Measurements from ENCODE around the gene CAPS.

DNA sequence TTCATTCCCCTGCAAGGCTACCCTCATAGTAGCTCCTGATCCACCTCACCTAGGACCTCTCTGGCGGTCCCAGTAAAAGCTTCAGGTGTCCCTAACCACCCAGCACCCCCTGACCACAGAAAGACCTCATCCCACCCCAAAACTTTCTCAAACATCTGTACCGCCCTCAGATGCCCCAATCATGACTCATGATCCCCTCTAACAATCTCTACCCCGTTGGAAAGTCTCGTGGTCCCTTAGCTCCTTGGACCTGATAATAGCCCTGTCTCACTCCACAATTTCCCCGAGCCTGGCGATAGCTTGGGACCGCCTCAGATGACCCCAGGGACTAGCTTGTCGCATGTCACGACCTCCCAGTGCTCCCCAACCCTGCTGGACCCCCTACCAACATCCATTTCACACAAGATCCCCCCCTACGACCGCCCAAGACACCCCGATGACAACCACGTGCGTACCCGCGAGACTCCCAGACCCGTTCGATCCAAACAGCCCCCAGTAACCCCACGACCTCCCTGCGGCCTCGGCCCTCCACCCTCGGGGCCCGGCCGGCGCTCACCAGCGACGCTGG, 10.9 kb upstream of the CAPS start:
- no peak for TF ChIP-seq FOXK1 (CRISPR knock-in tag; IDR thresholded peaks at IDR 0.05)
- TF ChIP-seq, protein P1, sequence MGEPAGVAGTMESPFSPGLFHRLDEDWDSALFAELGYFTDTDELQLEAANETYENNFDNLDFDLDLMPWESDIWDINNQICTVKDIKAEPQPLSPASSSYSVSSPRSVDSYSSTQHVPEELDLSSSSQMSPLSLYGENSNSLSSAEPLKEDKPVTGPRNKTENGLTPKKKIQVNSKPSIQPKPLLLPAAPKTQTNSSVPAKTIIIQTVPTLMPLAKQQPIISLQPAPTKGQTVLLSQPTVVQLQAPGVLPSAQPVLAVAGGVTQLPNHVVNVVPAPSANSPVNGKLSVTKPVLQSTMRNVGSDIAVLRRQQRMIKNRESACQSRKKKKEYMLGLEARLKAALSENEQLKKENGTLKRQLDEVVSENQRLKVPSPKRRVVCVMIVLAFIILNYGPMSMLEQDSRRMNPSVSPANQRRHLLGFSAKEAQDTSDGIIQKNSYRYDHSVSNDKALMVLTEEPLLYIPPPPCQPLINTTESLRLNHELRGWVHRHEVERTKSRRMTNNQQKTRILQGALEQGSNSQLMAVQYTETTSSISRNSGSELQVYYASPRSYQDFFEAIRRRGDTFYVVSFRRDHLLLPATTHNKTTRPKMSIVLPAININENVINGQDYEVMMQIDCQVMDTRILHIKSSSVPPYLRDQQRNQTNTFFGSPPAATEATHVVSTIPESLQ (CRISPR knock-in tag; IDR thresholded peaks at IDR 0.05) = no peak
- TF ChIP-seq, protein P2, sequence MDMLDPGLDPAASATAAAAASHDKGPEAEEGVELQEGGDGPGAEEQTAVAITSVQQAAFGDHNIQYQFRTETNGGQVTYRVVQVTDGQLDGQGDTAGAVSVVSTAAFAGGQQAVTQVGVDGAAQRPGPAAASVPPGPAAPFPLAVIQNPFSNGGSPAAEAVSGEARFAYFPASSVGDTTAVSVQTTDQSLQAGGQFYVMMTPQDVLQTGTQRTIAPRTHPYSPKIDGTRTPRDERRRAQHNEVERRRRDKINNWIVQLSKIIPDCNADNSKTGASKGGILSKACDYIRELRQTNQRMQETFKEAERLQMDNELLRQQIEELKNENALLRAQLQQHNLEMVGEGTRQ (CRISPR knock-in tag; IDR thresholded peaks at IDR 0.05) = no peak
- TF ChIP-seq, protein P3, sequence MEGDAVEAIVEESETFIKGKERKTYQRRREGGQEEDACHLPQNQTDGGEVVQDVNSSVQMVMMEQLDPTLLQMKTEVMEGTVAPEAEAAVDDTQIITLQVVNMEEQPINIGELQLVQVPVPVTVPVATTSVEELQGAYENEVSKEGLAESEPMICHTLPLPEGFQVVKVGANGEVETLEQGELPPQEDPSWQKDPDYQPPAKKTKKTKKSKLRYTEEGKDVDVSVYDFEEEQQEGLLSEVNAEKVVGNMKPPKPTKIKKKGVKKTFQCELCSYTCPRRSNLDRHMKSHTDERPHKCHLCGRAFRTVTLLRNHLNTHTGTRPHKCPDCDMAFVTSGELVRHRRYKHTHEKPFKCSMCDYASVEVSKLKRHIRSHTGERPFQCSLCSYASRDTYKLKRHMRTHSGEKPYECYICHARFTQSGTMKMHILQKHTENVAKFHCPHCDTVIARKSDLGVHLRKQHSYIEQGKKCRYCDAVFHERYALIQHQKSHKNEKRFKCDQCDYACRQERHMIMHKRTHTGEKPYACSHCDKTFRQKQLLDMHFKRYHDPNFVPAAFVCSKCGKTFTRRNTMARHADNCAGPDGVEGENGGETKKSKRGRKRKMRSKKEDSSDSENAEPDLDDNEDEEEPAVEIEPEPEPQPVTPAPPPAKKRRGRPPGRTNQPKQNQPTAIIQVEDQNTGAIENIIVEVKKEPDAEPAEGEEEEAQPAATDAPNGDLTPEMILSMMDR (IDR thresholded peaks at IDR 0.05) = no peak
- TF ChIP-seq, protein P4, sequence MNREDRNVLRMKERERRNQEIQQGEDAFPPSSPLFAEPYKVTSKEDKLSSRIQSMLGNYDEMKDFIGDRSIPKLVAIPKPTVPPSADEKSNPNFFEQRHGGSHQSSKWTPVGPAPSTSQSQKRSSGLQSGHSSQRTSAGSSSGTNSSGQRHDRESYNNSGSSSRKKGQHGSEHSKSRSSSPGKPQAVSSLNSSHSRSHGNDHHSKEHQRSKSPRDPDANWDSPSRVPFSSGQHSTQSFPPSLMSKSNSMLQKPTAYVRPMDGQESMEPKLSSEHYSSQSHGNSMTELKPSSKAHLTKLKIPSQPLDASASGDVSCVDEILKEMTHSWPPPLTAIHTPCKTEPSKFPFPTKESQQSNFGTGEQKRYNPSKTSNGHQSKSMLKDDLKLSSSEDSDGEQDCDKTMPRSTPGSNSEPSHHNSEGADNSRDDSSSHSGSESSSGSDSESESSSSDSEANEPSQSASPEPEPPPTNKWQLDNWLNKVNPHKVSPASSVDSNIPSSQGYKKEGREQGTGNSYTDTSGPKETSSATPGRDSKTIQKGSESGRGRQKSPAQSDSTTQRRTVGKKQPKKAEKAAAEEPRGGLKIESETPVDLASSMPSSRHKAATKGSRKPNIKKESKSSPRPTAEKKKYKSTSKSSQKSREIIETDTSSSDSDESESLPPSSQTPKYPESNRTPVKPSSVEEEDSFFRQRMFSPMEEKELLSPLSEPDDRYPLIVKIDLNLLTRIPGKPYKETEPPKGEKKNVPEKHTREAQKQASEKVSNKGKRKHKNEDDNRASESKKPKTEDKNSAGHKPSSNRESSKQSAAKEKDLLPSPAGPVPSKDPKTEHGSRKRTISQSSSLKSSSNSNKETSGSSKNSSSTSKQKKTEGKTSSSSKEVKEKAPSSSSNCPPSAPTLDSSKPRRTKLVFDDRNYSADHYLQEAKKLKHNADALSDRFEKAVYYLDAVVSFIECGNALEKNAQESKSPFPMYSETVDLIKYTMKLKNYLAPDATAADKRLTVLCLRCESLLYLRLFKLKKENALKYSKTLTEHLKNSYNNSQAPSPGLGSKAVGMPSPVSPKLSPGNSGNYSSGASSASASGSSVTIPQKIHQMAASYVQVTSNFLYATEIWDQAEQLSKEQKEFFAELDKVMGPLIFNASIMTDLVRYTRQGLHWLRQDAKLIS (CRISPR knock-in tag; IDR thresholded peaks at IDR 0.05; ENCODE audit: borderline replicate concordance) = no peak
- no peak for TF ChIP-seq ZNF219 (CRISPR knock-in tag; IDR thresholded peaks at IDR 0.05; ENCODE audit: borderline replicate concordance)
- TF ChIP-seq, protein P5, sequence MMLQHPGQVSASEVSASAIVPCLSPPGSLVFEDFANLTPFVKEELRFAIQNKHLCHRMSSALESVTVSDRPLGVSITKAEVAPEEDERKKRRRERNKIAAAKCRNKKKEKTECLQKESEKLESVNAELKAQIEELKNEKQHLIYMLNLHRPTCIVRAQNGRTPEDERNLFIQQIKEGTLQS (CRISPR knock-in tag; conservative IDR thresholded peaks at IDR 0.05) = no peak
- TF ChIP-seq, protein P6, sequence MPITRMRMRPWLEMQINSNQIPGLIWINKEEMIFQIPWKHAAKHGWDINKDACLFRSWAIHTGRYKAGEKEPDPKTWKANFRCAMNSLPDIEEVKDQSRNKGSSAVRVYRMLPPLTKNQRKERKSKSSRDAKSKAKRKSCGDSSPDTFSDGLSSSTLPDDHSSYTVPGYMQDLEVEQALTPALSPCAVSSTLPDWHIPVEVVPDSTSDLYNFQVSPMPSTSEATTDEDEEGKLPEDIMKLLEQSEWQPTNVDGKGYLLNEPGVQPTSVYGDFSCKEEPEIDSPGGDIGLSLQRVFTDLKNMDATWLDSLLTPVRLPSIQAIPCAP (CRISPR knock-in tag; IDR thresholded peaks at IDR 0.05) = no peak
- TF ChIP-seq, protein P7, sequence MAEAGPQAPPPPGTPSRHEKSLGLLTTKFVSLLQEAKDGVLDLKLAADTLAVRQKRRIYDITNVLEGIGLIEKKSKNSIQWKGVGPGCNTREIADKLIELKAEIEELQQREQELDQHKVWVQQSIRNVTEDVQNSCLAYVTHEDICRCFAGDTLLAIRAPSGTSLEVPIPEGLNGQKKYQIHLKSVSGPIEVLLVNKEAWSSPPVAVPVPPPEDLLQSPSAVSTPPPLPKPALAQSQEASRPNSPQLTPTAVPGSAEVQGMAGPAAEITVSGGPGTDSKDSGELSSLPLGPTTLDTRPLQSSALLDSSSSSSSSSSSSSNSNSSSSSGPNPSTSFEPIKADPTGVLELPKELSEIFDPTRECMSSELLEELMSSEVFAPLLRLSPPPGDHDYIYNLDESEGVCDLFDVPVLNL (CRISPR knock-in tag; IDR thresholded peaks at IDR 0.05; ENCODE audit: borderline replicate concordance, low read depth) = no peak
- TF ChIP-seq, protein P8, sequence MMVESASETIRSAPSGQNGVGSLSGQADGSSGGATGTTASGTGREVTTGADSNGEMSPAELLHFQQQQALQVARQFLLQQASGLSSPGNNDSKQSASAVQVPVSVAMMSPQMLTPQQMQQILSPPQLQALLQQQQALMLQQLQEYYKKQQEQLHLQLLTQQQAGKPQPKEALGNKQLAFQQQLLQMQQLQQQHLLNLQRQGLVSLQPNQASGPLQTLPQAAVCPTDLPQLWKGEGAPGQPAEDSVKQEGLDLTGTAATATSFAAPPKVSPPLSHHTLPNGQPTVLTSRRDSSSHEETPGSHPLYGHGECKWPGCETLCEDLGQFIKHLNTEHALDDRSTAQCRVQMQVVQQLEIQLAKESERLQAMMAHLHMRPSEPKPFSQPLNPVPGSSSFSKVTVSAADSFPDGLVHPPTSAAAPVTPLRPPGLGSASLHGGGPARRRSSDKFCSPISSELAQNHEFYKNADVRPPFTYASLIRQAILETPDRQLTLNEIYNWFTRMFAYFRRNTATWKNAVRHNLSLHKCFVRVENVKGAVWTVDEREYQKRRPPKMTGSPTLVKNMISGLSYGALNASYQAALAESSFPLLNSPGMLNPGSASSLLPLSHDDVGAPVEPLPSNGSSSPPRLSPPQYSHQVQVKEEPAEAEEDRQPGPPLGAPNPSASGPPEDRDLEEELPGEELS (CRISPR knock-in tag; IDR thresholded peaks at IDR 0.05) = no peak
- no peak for TF ChIP-seq MYBL2 (CRISPR knock-in tag; IDR thresholded peaks at IDR 0.05)
- TF ChIP-seq NFYB (CRISPR knock-in tag; conservative IDR thresholded peaks at IDR 0.05; ENCODE audit: low read depth) = no peak
- TF ChIP-seq, protein P9, sequence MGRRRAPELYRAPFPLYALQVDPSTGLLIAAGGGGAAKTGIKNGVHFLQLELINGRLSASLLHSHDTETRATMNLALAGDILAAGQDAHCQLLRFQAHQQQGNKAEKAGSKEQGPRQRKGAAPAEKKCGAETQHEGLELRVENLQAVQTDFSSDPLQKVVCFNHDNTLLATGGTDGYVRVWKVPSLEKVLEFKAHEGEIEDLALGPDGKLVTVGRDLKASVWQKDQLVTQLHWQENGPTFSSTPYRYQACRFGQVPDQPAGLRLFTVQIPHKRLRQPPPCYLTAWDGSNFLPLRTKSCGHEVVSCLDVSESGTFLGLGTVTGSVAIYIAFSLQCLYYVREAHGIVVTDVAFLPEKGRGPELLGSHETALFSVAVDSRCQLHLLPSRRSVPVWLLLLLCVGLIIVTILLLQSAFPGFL (CRISPR knock-in tag; IDR thresholded peaks at IDR 0.05; ENCODE audit: borderline replicate concordance) = no peak
